Measurements from ENCODE around the gene DPY19L1. TPM values are rescaled to one million over a fixed set of nuclear protein-coding genes. Genes with fewer than 3 reads are reported as not detected.
"Not testable (repeated sequence)": the region's sequence is repeated elsewhere in the genome, so short reads cannot be mapped to it uniquely, and the experiment has no call there.

The DPY19L1 gene
- total RNA-seq, 1 experiment from 2014 or later, result 46.8 TPM

GRCh38 chr7:34958021-34958420 is 79.3 kb downstream of the DPY19L1 start:
- Histone ChIP-seq H3K4me1 (ENCODE audit: insufficient read depth, low read length, poor library complexity, severe bottlenecking) (no peaks in the 10 kb centered on the region), H3K9me3 (ENCODE audit: low read depth, low read length, poor library complexity, severe bottlenecking) (no peaks in the 10 kb centered on the region), H3K27ac (ENCODE audit: low read depth, low read length, poor library complexity, severe bottlenecking) (no peak overlapping the region), H3K27me3 (replicated peaks; ENCODE audit: insufficient read depth, low read depth, low read length, poor library complexity) (no peaks in the 10 kb centered on the region), H3K4me3 (ENCODE audit: low read depth, low read length, poor library complexity, severe bottlenecking) (no peak overlapping the region), H3K36me3 (ENCODE audit: insufficient read depth, low read length, poor library complexity, severe bottlenecking) (no peaks in the 10 kb centered on the region)
- POLR2A ChIA-PET (ENCODE audit: low non-redundant PET), result no interaction called here
- no TSS peak for BruUV-seq (replicated peaks)
- intact Hi-C loops (cut with micrococcal nuclease; ENCODE audit: unreplicated experiment), result no loop called here
- TF ChIP-seq CTCF (conservative IDR thresholded peaks at IDR 0.05; ENCODE audit: low read depth, low read length) (no peak), EZH2 (IDR thresholded peaks at IDR 0.05; ENCODE audit: borderline replicate concordance, low read depth, low read length, poor library complexity, severe bottlenecking) (no peak)
- no peak for DNase-seq (ENCODE audit: low spot score)
- CTCF ChIA-PET, result no interaction called here

GRCh38 chr7:34952822-34953221 is 84.5 kb downstream of the DPY19L1 start:
- Histone ChIP-seq H3K27ac (ENCODE audit: low read depth, low read length, poor library complexity, severe bottlenecking) (no peak overlapping the region), H3K36me3 (ENCODE audit: insufficient read depth, low read length, poor library complexity, severe bottlenecking) (no peaks in the 10 kb centered on the region), H3K27me3 (replicated peaks; ENCODE audit: insufficient read depth, low read depth, low read length, poor library complexity) (no peaks in the 10 kb centered on the region), H3K9me3 (ENCODE audit: low read depth, low read length, poor library complexity, severe bottlenecking) (no peaks in the 10 kb centered on the region), H3K4me3 (ENCODE audit: low read depth, low read length, poor library complexity, severe bottlenecking) (no peak overlapping the region), H3K4me1 (ENCODE audit: insufficient read depth, low read length, poor library complexity, severe bottlenecking) (no peaks in the 10 kb centered on the region)
- CTCF ChIA-PET, result no interaction called here
- BruUV-seq (replicated peaks), result no TSS peak
- no peak for DNase-seq (ENCODE audit: low spot score)
- POLR2A ChIA-PET (ENCODE audit: low non-redundant PET), result no interaction called here
- TF ChIP-seq EZH2 (IDR thresholded peaks at IDR 0.05; ENCODE audit: borderline replicate concordance, low read depth, low read length, poor library complexity, severe bottlenecking), result no peak
- TF ChIP-seq CTCF (conservative IDR thresholded peaks at IDR 0.05; ENCODE audit: low read depth, low read length), result no peak
- intact Hi-C loops (cut with micrococcal nuclease; ENCODE audit: unreplicated experiment), result no loop called here

GRCh38 chr7:34949361-34949760 is 87.9 kb downstream of the DPY19L1 start:
- TF ChIP-seq EZH2 (IDR thresholded peaks at IDR 0.05; ENCODE audit: borderline replicate concordance, low read depth, low read length, poor library complexity, severe bottlenecking) (no peak), CTCF (conservative IDR thresholded peaks at IDR 0.05; ENCODE audit: low read depth, low read length) (no peak)
- DNase-seq (ENCODE audit: low spot score), result no peak
- Histone ChIP-seq H3K36me3 (ENCODE audit: insufficient read depth, low read length, poor library complexity, severe bottlenecking) (no peaks in the 10 kb centered on the region), H3K9me3 (ENCODE audit: low read depth, low read length, poor library complexity, severe bottlenecking) (no peaks in the 10 kb centered on the region), H3K4me3 (ENCODE audit: low read depth, low read length, poor library complexity, severe bottlenecking) (no peak overlapping the region), H3K4me1 (ENCODE audit: insufficient read depth, low read length, poor library complexity, severe bottlenecking) (no peaks in the 10 kb centered on the region), H3K27ac (ENCODE audit: low read depth, low read length, poor library complexity, severe bottlenecking) (no peak overlapping the region), H3K27me3 (replicated peaks; ENCODE audit: insufficient read depth, low read depth, low read length, poor library complexity) (no peaks in the 10 kb centered on the region)
- CTCF ChIA-PET, result no interaction called here
- POLR2A ChIA-PET (ENCODE audit: low non-redundant PET), result no interaction called here
- BruUV-seq (replicated peaks), result no TSS peak
- intact Hi-C loops (cut with micrococcal nuclease; ENCODE audit: unreplicated experiment), result no loop called here

GRCh38 chr7:34947427-34947826 is 89.9 kb downstream of the DPY19L1 start:
- BruUV-seq (replicated peaks); CTCF ChIA-PET: not testable (repeated sequence)

More at GRCh38 chr7:34947427-34947826, 89.9 kb downstream of the DPY19L1 start:
- H3K27ac ChIP-seq (ENCODE audit: low read depth, low read length, poor library complexity, severe bottlenecking); H3K4me1 ChIP-seq (ENCODE audit: insufficient read depth, low read length, poor library complexity, severe bottlenecking); H3K4me3 ChIP-seq (ENCODE audit: low read depth, low read length, poor library complexity, severe bottlenecking); DNase-seq (ENCODE audit: low spot score); intact Hi-C loops (cut with micrococcal nuclease; ENCODE audit: unreplicated experiment); H3K9me3 ChIP-seq (ENCODE audit: low read depth, low read length, poor library complexity, severe bottlenecking); H3K27me3 ChIP-seq (replicated peaks; ENCODE audit: insufficient read depth, low read depth, low read length, poor library complexity); H3K36me3 ChIP-seq (ENCODE audit: insufficient read depth, low read length, poor library complexity, severe bottlenecking); POLR2A ChIA-PET (ENCODE audit: low non-redundant PET): not testable (repeated sequence)

Data from A673 (cell line).